ENCODE data around the gene NRXN3.

GRCh38 chr14:79613625-79614024, 1443.5 kb downstream of the NRXN3 start:
- TF ChIP-seq EZH2 (IDR thresholded peaks at IDR 0.05; ENCODE audit: insufficient read depth, low read length) (no peak), CTCF (IDR thresholded peaks at IDR 0.05; ENCODE audit: insufficient read depth, low read depth, low read length) (no peak)

All from astrocyte (in vitro differentiated cells and primary cell).